H1 (cell line): Measurements from ENCODE around the gene ADGRG7. TPM values are rescaled to one million over a fixed set of nuclear protein-coding genes. Genes with fewer than 3 reads are reported as not detected.

Experiments
- ATF2 ChIP-seq: IDR thresholded peaks from 2 replicates; pipeline ENCODE4 v1.6.1; 2012; ENCODE audit warnings: low read length, inconsistent platforms
- CHD1 ChIP-seq: IDR thresholded peaks from 2 replicates; pipeline ENCODE4 v1.6.1; 2012; ENCODE audit warnings: low read depth, low read length, improper control_type of control experiment
- JUN ChIP-seq: IDR thresholded peaks from 2 replicates; pipeline ENCODE4 v1.6.1; 2011; ENCODE audit warnings: low read depth, mild to moderate bottlenecking, improper control_type of control experiment, low read length
- KDM4A ChIP-seq: IDR thresholded peaks from one replicate; pipeline ENCODE4 v1.7.1; 2012; ENCODE audit warnings: low read depth, mild to moderate bottlenecking, moderate library complexity, low read length, inconsistent platforms; ENCODE audit not compliant: severe bottlenecking
- PHF8 ChIP-seq: fragments of 200-600 bp; sonication (generic); conservative IDR thresholded peaks from 2 replicates; pipeline ENCODE4 v1.7.1; 2012; ENCODE audit warnings: low read depth, mild to moderate bottlenecking, inconsistent platforms, low read length, moderate library complexity
- POU5F1 ChIP-seq: IDR thresholded peaks from 2 replicates; pipeline ENCODE4 v1.6.1; 2011; ENCODE audit warnings: low read depth, mild to moderate bottlenecking, low read length, moderate library complexity
- TAF7 ChIP-seq: optimal IDR thresholded peaks from 2 replicates; pipeline ENCODE3; 2011; ENCODE audit warnings: low read depth, mild to moderate bottlenecking, inconsistent platforms, low read length, moderate library complexity, borderline replicate concordance
- polyA plus RNA-seq, 7 experiments: library from polyadenylated mRNA; depleted of rRNA in 3 of 7; stranded (reverse) in 5 of 7; unstranded in 2 of 7; fragments of >200 nt in 5 of 7; fragments of 200-250 nt in 2 of 7; gene quantifications; 1 replicate in 5 of 7; 2 replicates in 1 of 7; 4 replicates in 1 of 7; pipeline versions ENCODE4 v1.2.1 to v1.2.3, GENCODE V29; 2011 to 2013; ENCODE audit warnings: missing spikeins in 2 of 7, mixed read lengths in 2 of 7
- total RNA-seq: library from RNA; stranded (reverse); fragmentation: NEBNext Ultra II Directional; extraction: Animal tissue kit (Norgen Biotek cat#: 25700); gene quantifications from 2 replicates; pipeline ENCODE4 v1.2.1, GENCODE V29; 2021
- TF ChIP-seq, protein P1 (sequence below): IDR thresholded peaks from 2 replicates; pipeline ENCODE4 v1.6.1; 2011; ENCODE audit warnings: low read length, improper control_type of control experiment

The ADGRG7 gene
- total and polyA plus RNA-seq, 2 of the 8 experiments (the other 6 are each of a cell fraction or from before 2014, with no cell fraction given) = not detected

DNA sequence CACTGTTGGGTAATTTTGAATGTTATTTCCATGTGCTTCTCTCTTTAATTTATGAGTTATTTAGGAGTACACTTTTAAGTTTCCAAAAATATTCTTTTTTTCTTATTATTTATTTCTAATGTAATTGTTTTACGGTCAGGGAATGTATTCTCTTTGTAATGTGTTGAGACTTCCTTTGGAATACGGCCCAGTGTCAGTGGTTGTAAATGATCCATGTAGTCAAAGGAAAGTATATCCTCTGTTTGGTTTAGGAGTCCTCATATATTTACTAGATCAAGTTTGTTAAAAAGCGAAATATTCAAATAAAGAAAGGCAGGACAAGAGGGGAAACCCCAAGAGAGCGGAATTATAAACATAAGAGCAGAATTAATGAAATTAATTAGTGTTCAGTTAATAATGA, 49.0 kb upstream of the ADGRG7 start (continued):
- TF ChIP-seq JUN (no peak), CHD1 (no peak), KDM4A (no peak), POU5F1 (no peak), PHF8 (no peak), TAF7 (no peak), ATF2 (no peak)
- TF ChIP-seq, protein P1, sequence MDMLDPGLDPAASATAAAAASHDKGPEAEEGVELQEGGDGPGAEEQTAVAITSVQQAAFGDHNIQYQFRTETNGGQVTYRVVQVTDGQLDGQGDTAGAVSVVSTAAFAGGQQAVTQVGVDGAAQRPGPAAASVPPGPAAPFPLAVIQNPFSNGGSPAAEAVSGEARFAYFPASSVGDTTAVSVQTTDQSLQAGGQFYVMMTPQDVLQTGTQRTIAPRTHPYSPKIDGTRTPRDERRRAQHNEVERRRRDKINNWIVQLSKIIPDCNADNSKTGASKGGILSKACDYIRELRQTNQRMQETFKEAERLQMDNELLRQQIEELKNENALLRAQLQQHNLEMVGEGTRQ = no peak
